Measurements from ENCODE around the gene GOLGA5.
A peak's percentile ranks its signal among the peaks of the same experiment; 100 is the strongest.
"Not testable (repeated sequence)": the region's sequence is repeated elsewhere in the genome, so short reads cannot be mapped to it uniquely, and the experiment has no call there.

GOLGA5 gene

DNA sequence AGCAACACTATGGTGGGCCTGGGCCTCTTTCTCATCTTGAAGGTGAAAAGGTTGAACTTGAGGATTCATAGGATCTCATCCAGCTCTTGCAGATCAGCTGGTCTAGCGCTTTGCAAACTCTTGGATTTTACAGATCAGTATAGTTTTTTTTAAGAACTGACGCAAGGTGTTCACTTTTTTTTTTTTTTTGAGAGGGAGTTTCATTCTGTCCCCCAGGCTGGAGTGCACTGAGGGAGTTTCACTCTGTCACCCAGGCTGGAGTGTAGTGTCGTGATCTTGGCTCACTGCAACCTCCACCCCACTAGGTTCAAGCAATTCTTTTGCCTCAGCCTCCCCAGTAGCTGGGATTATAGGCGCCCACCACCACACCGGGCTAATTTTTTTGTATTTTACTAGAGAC, 25.3 kb upstream of the GOLGA5 start:
- no peak for DNase-seq (ENCODE audit: extremely low read depth, low read depth)
- TF ChIP-seq, protein P1, sequence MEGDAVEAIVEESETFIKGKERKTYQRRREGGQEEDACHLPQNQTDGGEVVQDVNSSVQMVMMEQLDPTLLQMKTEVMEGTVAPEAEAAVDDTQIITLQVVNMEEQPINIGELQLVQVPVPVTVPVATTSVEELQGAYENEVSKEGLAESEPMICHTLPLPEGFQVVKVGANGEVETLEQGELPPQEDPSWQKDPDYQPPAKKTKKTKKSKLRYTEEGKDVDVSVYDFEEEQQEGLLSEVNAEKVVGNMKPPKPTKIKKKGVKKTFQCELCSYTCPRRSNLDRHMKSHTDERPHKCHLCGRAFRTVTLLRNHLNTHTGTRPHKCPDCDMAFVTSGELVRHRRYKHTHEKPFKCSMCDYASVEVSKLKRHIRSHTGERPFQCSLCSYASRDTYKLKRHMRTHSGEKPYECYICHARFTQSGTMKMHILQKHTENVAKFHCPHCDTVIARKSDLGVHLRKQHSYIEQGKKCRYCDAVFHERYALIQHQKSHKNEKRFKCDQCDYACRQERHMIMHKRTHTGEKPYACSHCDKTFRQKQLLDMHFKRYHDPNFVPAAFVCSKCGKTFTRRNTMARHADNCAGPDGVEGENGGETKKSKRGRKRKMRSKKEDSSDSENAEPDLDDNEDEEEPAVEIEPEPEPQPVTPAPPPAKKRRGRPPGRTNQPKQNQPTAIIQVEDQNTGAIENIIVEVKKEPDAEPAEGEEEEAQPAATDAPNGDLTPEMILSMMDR (IDR thresholded peaks at IDR 0.05; ENCODE audit: low read depth, low read length): no peak

- no peak for DNase-seq (ENCODE audit: extremely low read depth, low read depth)
- TF ChIP-seq, protein P1 (IDR thresholded peaks at IDR 0.05; ENCODE audit: low read depth, low read length): no peak
These were observed 23.6 kb upstream of the GOLGA5 start for GRCh38 chr14:92770484-92770883.

GRCh38 chr14:92774572-92774971, 19.5 kb upstream of the GOLGA5 start:
- DNase-seq (ENCODE audit: extremely low read depth, low read depth): no peak
- TF ChIP-seq, protein P1 (IDR thresholded peaks at IDR 0.05; ENCODE audit: low read depth, low read length): no peak

DNA sequence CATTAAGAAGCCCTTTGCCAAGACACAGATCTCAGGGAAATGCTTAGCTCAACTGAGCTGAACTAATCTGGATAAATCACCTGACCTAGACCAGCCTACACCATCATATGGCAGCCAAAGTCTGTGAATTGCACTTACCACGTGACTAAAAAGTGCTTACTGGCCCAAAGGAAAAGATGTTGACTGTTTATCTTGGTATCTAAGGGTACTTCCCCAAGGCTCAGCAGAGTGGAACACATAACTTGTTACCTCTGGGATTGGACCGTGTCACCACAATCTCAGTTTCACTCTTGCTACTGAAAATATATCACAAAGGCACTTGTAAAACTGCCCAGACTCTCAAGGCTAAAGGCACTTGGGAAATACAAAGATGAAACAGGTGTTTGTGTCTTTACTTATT, 18.8 kb upstream of the GOLGA5 start:
- DNase-seq (ENCODE audit: extremely low read depth, low read depth): not testable (repeated sequence)

DNA sequence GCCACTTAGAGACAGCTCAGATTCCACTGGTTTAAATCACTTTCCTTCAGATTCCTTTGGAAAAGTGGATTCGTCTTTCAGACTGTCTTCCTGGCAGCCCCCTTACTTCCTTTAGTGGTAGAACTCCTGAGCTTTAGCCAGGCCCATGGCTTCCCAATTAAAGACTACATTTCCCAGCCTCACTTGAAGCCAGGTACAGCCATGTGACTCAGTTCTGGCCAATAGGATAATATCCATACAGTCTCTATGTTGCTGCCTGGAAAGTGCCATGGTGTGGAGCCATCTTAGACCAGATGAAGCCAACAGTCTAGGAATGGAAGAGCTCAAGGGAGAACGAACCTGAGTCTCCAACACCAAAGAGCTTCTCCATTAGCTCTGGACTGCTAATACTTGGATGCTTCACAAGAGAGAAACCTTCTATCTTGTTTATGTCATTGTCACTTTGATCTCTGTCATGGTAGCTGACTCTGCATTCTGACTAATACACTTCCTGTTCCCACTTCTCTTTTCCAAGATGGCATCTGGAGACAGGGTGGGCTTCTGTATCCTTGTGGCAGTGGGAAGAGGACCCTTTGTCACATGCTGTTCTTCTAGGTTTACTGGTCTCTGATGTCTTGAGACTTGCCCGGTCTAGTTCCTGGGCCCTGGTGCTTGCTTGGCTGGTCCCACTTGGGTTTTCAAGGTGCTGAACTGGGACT, 15.1 kb upstream of the GOLGA5 start:
- DNase-seq (ENCODE audit: extremely low read depth, low read depth): not testable (repeated sequence)

- peak; percentile 34 for DNase-seq (ENCODE audit: extremely low read depth, low read depth)
- TF ChIP-seq, protein P1 (IDR thresholded peaks at IDR 0.05; ENCODE audit: low read depth, low read length): no peak
These were observed 13.5 kb upstream of the GOLGA5 start for GRCh38 chr14:92780444-92781232.

GRCh38 chr14:92781350-92781749, 12.8 kb upstream of the GOLGA5 start:
- no peak for DNase-seq (ENCODE audit: extremely low read depth, low read depth)

GRCh38 chr14:92783813-92784431, 10.2 kb upstream of the GOLGA5 start:
- DNase-seq (ENCODE audit: extremely low read depth, low read depth): no peak
- TF ChIP-seq, protein P1 (IDR thresholded peaks at IDR 0.05; ENCODE audit: low read depth, low read length): peak; percentile 53

More at GRCh38 chr14:92781350-92781749, 12.8 kb upstream of the GOLGA5 start:
- TF ChIP-seq, protein P1 (IDR thresholded peaks at IDR 0.05; ENCODE audit: low read depth, low read length): no peak

All from AG09319 (cell line).